Measurements from ENCODE around the gene CMTR1.

GRCh38 chr6:37406726-37407341 lies 26.2 kb upstream of the CMTR1 start:
- no peak for TF ChIP-seq CTCF (IDR thresholded peaks at IDR 0.05)
- TF ChIP-seq EP300 (IDR thresholded peaks at IDR 0.05; ENCODE audit: borderline replicate concordance in 1 of 2, low read depth in 1 of 2, low read length in 1 of 2) = no peak
- TF ChIP-seq GATA2 (CRISPR knock-in tag; IDR thresholded peaks at IDR 0.05) = no peak
- no peak for TF ChIP-seq ZBTB33 (IDR thresholded peaks at IDR 0.05; ENCODE audit: borderline replicate concordance, low read depth)
- no peak for TF ChIP-seq REST (IDR thresholded peaks at IDR 0.05; ENCODE audit: low read depth, low read length)
- no peak for TF ChIP-seq TAF1 (IDR thresholded peaks at IDR 0.05; ENCODE audit: borderline replicate concordance, low read depth, low read length)
- no peak for TF ChIP-seq FOSL2 (IDR thresholded peaks at IDR 0.05; ENCODE audit: borderline replicate concordance, low read depth)
- TF ChIP-seq SMC3 (IDR thresholded peaks at IDR 0.05; ENCODE audit: low read depth, low read length) = no peak

All from SK-N-SH (cell line).